CD4-positive, alpha-beta T cell treated with Interferon alpha-2 for 1 hour (primary cell): ENCODE results near the gene CCDC175.

Source experiments
- DNase-seq, 2 donors: peaks; one replicate each; pipeline ENCODE4 v3.0.0-alpha.2; 2020 to 2022

Gene CCDC175

DNA sequence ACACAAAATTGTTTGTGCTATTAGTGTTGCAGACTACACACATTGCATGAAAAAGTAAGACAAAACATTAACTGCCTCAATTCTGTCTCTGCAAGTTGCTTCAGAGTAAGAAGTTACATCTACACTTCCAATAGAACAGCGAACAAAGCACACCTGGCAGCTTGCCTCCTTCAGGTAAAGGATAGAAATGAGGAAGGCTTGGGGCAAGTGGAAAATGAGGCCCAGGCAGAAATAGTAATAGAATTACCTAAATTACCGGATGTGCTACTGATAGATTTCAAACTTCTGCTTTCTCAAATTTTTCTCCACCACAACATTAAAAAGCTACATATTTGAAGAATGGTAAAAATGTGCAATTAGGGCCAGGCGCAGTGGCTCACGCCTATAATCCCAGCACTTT lies 37.7 kb downstream of the CCDC175 start:
- no peak for DNase-seq

DNA sequence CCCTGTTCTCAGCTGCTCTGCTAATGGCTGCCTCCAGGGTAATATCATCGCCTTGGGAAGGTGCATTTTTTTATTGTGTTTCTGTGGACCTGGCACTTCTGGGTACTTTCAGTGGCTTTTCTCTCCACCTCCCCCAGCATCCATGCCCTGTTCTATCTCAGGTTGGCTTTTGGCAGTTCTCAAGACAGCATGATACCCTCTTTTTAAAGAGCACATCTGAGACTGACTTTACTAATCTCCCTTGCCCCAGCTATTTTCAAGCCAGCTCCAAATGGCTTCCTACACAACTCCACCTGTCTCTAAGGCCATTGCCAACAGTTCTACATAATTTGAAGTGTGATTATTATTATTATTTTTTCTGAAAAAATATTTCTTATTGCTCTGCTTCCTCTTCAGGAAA lies 39.1 kb downstream of the CCDC175 start:
- DNase-seq = no peak

GRCh38 chr14:59534361-59534987 lies 42.1 kb downstream of the CCDC175 start:
- DNase-seq = no peak

GRCh38 chr14:59532419-59532818 lies 44.2 kb downstream of the CCDC175 start:
- DNase-seq = no peak

DNA sequence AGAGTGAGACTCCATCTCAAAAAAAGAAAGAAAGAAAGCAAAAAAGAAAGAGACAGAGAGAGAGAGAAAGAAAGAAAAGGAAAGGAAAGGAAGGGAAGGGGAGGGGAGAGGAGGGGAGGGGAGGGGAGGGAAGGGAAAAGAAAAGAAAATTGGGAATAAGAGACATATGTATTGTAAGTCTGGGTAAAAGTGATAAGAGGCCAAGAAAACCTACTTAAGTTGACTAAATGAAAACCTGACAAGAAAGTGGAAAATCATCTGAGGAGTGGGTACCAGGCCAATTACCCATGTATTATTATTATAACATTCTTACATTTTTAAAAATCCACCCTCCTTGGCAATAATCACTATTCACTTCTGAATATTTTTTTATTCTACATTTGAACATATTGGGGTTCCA lies 46.3 kb downstream of the CCDC175 start:
- no peak for DNase-seq

DNA sequence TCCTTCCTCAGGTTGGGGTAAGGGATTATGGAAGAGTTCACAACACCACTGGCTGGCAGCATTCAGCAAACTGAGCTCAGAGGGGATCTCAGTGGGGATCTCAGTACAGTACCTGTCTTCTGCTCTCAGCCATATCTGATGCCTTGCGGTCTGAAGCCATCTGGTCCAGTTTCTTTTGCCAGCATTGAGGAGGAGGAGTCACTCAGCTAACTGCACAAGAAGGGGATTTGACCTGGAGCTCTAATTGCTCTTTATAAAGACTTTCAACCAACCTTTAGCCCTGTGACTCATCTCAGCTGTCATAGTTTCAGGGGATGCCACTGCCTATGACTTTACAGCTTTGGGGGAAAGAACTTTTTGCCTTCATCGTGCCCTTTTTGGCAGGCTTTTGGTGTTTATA lies 47.4 kb downstream of the CCDC175 start:
- no peak for DNase-seq

DNA sequence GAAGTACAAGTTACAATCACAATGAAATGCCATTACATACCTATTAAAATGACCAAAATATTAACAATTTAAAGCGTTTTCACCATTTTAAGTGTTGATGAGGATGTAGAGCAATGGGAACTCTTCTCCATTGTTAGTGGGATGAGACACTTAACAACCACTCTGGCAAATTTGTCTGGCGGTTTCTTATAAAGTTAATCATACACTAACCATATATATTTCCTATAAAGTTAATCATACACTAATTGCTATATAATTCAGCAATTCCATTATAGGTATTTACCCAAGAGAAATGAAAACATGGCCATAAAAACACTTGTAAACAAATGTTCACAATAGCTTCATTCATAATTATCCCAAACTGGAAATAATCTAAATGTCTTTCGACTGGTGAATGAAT lies 56.4 kb downstream of the CCDC175 start:
- no peak for DNase-seq

- DNase-seq = no peak
Observed at GRCh38 chr14:59511916-59512575, 64.6 kb downstream of the CCDC175 start.

GRCh38 chr14:59510966-59511365 lies 65.6 kb downstream of the CCDC175 start:
- no peak for DNase-seq

DNA sequence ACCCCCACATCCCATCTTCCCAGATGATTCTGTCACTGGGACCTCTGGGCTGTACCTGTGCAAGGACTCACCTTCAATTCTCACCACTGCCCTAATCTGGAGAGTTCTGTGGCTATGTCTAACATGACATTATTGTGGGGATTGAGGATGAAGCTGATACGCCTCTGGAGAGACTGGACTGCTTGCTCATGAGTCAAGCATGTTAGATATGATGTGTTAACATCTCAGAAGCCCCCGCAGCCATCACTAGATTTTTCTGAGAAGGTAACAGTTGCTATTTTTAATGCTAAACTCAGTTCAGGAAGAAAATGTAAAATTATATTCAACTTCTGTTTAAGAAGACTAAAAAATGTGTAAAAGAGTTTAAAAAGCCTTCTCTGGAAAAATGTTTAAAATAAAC lies 66.6 kb downstream of the CCDC175 start:
- no peak for DNase-seq

DNA sequence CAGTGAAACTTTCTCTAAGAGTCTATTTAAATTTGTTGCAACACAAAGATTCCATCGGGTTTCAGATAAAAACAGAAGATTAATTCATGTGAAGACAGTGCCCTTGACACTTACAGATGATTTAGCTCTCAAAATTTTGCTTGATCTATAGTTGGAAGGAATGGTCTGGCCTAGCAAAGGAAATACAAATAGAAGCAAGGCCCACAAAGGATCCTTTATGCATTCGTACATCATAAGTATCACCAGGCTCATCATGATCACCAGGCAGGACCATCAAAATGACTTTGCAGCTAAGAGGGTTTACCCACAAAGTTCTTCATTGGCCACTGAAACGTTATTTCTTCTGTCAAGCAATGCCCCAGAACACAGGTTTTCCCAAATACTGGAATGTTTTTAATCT lies 67.5 kb downstream of the CCDC175 start:
- no peak for DNase-seq

- DNase-seq = no peak
Observed at GRCh38 chr14:59507752-59508103, 68.9 kb downstream of the CCDC175 start.

DNA sequence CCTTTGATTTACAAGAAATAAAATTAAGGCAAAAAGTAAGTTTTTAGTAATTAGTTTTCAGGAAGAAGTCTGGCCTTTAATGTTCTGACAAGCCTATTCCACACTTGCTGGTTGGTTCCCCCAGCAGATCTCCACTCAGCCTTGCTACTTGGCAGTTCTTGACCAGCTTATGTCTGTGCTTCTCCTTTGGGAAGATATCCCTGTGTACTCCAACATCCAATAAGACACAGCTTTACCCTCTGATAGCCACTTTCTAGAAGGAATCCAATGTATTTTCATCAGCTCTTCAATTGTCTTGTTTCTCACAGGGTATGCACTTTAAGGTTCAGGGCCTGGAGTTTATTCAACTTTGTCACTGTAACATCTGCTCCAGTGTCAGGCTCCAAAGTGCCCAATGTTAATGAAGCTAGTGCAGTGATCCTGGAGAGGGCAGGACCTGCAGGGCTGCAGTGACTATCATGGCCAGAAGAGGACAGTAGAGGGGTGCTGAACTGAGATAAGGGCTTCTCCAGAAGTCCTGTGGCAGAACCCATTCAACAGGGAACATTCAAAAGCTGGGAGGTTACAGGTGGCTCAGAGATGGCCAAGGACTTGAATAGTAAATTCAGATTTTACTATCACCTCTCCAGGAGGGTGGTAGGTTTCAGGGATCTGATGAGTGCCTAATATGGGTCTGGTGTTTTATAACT lies 69.4 kb downstream of the CCDC175 start:
- DNase-seq = peak; percentile 20 to 51

DNA sequence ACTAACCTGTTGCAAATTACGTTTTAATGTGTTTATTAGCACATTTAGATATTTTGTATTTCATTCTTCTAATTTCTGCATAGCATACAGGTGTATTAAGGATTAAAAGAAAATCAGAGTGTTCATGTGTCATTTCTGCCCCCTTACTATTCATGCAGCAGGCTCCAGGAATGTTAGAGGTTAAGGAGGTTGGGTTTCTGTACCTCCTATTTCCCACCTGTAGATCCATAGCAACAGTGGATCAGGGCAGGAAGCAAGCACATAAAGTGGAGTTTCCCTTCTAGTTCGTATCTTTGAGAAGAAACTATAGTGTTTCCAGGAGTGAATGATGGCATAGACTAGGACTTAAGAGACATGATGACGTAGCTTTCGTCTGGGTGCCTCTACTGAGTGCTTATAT lies 73.4 kb downstream of the CCDC175 start:
- DNase-seq = no peak

DNA sequence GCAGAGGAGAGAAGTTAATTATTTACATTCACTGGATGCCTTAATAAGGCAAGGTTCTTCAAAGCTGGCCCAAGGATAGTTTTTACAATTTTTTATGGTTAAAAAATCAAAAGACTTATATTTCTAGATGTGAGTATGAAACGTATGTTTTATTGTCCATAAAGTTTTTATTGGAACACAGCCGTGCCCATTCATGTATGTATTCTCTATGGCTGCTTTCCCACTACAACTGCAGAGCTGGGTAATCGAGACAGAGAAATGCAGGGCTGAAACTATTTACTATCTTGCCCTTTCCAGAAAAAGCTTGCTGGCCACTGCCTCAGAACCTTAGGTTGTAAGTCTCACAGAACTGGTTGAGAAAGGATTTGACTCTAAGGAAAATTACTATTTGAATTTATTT lies 75.9 kb downstream of the CCDC175 start:
- DNase-seq = no peak

- no peak for DNase-seq
Observed at GRCh38 chr14:59492384-59492783, 84.2 kb downstream of the CCDC175 start.

- no peak for DNase-seq
Observed at GRCh38 chr14:59490756-59491155, 85.9 kb downstream of the CCDC175 start.

GRCh38 chr14:59484639-59485175 lies 91.9 kb downstream of the CCDC175 start:
- DNase-seq = no peak

- DNase-seq = peak; percentile 95 to 96
Observed at GRCh38 chr14:59483819-59484638, 92.6 kb downstream of the CCDC175 start, which contains the start of the genes JKAMP and L3HYPDH. Gene JKAMP (plus strand): TSS chr14:59484517. CDS start chr14:59484590, 73 bp downstream. Gene L3HYPDH (minus strand): TSS chr14:59484408. CDS start chr14:59484316, 92 bp downstream.

GRCh38 chr14:59483363-59483762 lies 93.2 kb downstream of the CCDC175 start:
- no peak for DNase-seq

GRCh38 chr14:59482541-59483331 lies 93.9 kb downstream of the CCDC175 start:
- no peak for DNase-seq

DNA sequence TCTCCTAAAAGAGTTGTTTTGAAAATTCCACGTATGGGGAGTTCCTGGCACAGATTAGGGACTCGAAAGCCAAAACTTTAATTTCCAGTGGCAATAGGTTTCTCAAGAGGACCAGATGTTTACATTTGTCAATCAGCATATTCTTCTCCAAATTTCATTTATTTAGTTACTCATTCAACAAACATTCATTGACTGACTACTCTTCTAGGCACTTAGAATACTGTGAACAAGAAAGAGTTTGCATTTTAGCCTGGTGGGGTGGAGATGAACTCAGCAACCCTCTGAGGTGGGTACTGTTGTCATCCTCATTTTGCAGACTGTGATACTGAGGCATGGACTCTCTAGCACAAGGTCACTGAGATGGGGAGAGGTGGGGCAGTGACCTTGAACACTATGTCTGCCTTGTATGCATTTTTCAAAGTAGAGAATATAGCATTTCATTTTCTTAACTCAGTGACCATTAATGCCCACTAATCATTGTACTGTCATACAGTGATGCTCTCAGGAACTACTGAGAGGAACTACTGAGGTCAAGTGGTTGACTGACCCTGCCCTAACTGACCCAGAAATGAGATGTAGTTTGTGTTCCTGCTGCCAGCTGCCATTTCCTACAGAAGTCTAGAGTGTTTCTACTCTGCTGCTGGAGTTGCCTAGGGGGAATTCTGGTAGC lies 94.6 kb downstream of the CCDC175 start:
- no peak for DNase-seq
